HCT116 (cell line): ENCODE measurements around the gene CTXND1. TPM values are rescaled to one million over a fixed set of nuclear protein-coding genes. Genes with fewer than 3 reads are reported as not detected.

ENCODE experiments used
- ATAC-seq: fragments of 200-7000 bp; cut with Tn5 transposase; 2 replicates; pipeline ENCODE4 v1.9.1; 2020; ENCODE audit warnings: mild to moderate bottlenecking, moderate library complexity
- BruUV-seq: library from RNA; stranded (reverse); fragments of 400-500 nt; replicated peaks from 2 replicates; lab custom pipeline; 2021; lab: Mats Ljungman, UMichigan
- CTCF ChIA-PET: fragments of 300-600 bp; sonication (Branson Sonifier 250); formaldehyde crosslinking; loops from one replicate; lab custom pipeline; 2021; ENCODE audit warnings: antibody characterized with exemption; lab: Charles Lee
- POLR2A ChIA-PET: fragments of 300-600, 350-600 bp; sonication (Branson Sonifier 250); formaldehyde crosslinking; loops from one replicate; lab custom pipeline; 2021; ENCODE audit warnings: antibody characterized with exemption; lab: Charles Lee
- RAD21 ChIA-PET, 2 experiments: fragments of 300-600 bp; sonication (Branson Sonifier 250); formaldehyde crosslinking; loops; one replicate each; lab custom pipeline; 2023; ENCODE audit warnings: low total read pairs in 2 of 2; ENCODE audit not compliant: uncharacterized antibody in 2 of 2, unreplicated experiment in 2 of 2, low non-redundant PET in 1 of 2; lab: Charles Lee
- DNase-seq: peaks from one replicate; pipeline ENCODE4 v3.0.0-alpha.2; 2010; ENCODE audit warnings: low read depth, low spot score
- H2AFZ ChIP-seq: fragments of 200-600 bp; shearing (Covaris generic), sonication (generic); 2 replicates; pipeline ENCODE4 v1.6.1; 2017; ENCODE audit warnings: low read depth, mixed run types, mixed read lengths, antibody characterized with exemption, low read length; ENCODE audit not compliant: poor library complexity, severe bottlenecking
- H3K27ac ChIP-seq: 2 replicates; pipeline ENCODE4 v1.5.1; 2012; ENCODE audit warnings: low read depth, low read length
- H3K27me3 ChIP-seq: fragments of 200-600 bp; sonication (generic); 2 replicates; pipeline ENCODE4 v1.6.1; 2016; ENCODE audit warnings: mixed run types, low read length, mixed read lengths; ENCODE audit not compliant: insufficient read depth
- H3K36me3 ChIP-seq, 2 experiments: fragments of 200-500 bp in 1 of 2; fragments of 200-600 bp in 1 of 2; sonication (Bioruptor generic) in 1 of 2; sonication (generic) in 1 of 2; 2 replicates each; pipeline versions ENCODE4 v1.5.1 to v1.6.1; 2014 to 2016; ENCODE audit warnings: low read length in 2 of 2, inconsistent platforms in 1 of 2, mixed read lengths in 1 of 2, mixed run types in 1 of 2; ENCODE audit not compliant: insufficient read depth in 2 of 2, control insufficient read depth in 1 of 2
- H3K4me1 ChIP-seq, 2 experiments: fragments of 200-600 bp in 1 of 2; sonication (generic) in 1 of 2; 2 replicates each; pipeline versions ENCODE4 v1.5.1 to v1.6.1; 2012 to 2017; ENCODE audit warnings: low read length in 2 of 2, inconsistent platforms in 1 of 2, mild to moderate bottlenecking in 1 of 2, mixed read lengths in 1 of 2, mixed run types in 1 of 2, moderate library complexity in 1 of 2; ENCODE audit not compliant: insufficient read depth in 2 of 2, control insufficient read depth in 1 of 2
- H3K4me2 ChIP-seq: fragments of 200-600 bp; sonication (generic); 2 replicates; pipeline ENCODE4 v1.6.1; 2017; ENCODE audit warnings: mixed run types, low read length, mixed read lengths
- H3K4me3 ChIP-seq, 2 experiments: fragments of 200-600 bp in 1 of 2; sonication (generic) in 1 of 2; replicated peaks in 1 of 2; 2 replicates each; pipeline ENCODE4 v1.5.1; 2011 to 2016; ENCODE audit warnings: low read length in 2 of 2, control low read depth in 1 of 2, low read depth in 1 of 2, mild to moderate bottlenecking in 1 of 2, mixed read lengths in 1 of 2, mixed run types in 1 of 2
- H3K79me2 ChIP-seq: fragments of 200-600 bp; sonication (generic); 2 replicates; pipeline ENCODE4 v1.6.1; 2017; ENCODE audit warnings: mild to moderate bottlenecking, mixed run types, low read length, moderate library complexity, mixed read lengths; ENCODE audit not compliant: insufficient read depth
- H3K9ac ChIP-seq: fragments of 200-600 bp; sonication (generic); 2 replicates; pipeline ENCODE4 v1.6.1; 2016; ENCODE audit warnings: low read length, mixed read lengths
- H3K9me2 ChIP-seq: fragments of 200-600 bp; sonication (generic), shearing (Covaris generic); 2 replicates; pipeline ENCODE4 v1.6.1; 2017; ENCODE audit warnings: mixed run types, mild to moderate bottlenecking, moderate library complexity; ENCODE audit not compliant: insufficient read depth
- H3K9me3 ChIP-seq, 2 experiments: fragments of 200-500 bp in 1 of 2; fragments of 200-600 bp in 1 of 2; sonication (Bioruptor generic) in 1 of 2; sonication (generic) in 1 of 2; 2 replicates each; pipeline ENCODE4 v1.6.1; 2014 to 2017; ENCODE audit warnings: low read length in 2 of 2, mixed read lengths in 2 of 2, inconsistent platforms in 1 of 2, low read depth in 1 of 2, mild to moderate bottlenecking in 1 of 2, mixed run types in 1 of 2, moderate library complexity in 1 of 2; ENCODE audit not compliant: control insufficient read depth in 1 of 2, insufficient read depth in 1 of 2
- H4K20me1 ChIP-seq: fragments of 200-600 bp; sonication (generic), shearing (Covaris generic); 2 replicates; pipeline ENCODE4 v1.6.1; 2017; ENCODE audit warnings: mixed run types, mild to moderate bottlenecking, moderate library complexity; ENCODE audit not compliant: insufficient read depth
- EGR1 ChIP-seq: IDR thresholded peaks from 2 replicates; pipeline ENCODE4 v1.6.1; 2012; ENCODE audit warnings: low read depth
- ELF1 ChIP-seq: IDR thresholded peaks from 2 replicates; pipeline ENCODE4 v1.6.1; 2012; ENCODE audit warnings: low read depth, borderline replicate concordance
- EZH2 ChIP-seq: fragments of 200-600 bp; sonication (generic); IDR thresholded peaks from 2 replicates; pipeline ENCODE4 v1.6.1; 2017; ENCODE audit warnings: antibody characterized with exemption, mixed run types
- FOSL1 ChIP-seq: IDR thresholded peaks from 2 replicates; pipeline ENCODE4 v1.6.1; 2012; ENCODE audit warnings: low read depth
- POLR2A ChIP-seq: IDR thresholded peaks from 2 replicates; pipeline ENCODE4 v1.7.0; 2011; ENCODE audit warnings: borderline replicate concordance; ENCODE audit not compliant: insufficient read depth, insufficient read length; ENCODE audit errors: extremely low read depth
- POLR2AphosphoS5 ChIP-seq: IDR thresholded peaks from 2 replicates; pipeline ENCODE4 v1.6.1; 2011; ENCODE audit warnings: mild to moderate bottlenecking, low read depth, low read length, moderate library complexity
- RAD21 ChIP-seq: IDR thresholded peaks from 2 replicates; pipeline ENCODE4 v1.6.1; 2012; ENCODE audit warnings: low read depth, mild to moderate bottlenecking
- SP1 ChIP-seq: IDR thresholded peaks from 2 replicates; pipeline ENCODE4 v1.6.1; 2012; ENCODE audit warnings: low read depth
- SRF ChIP-seq: IDR thresholded peaks from 2 replicates; pipeline ENCODE4 v1.6.1; 2012; ENCODE audit warnings: low read depth
- TCF7L2 ChIP-seq: IDR thresholded peaks from 2 replicates; pipeline ENCODE4 v1.7.0; 2011; ENCODE audit warnings: borderline replicate concordance, inconsistent platforms; ENCODE audit not compliant: insufficient read depth, insufficient read length; ENCODE audit errors: extremely low read depth
- YY1 ChIP-seq: IDR thresholded peaks from 2 replicates; pipeline ENCODE4 v1.6.1; 2011; ENCODE audit warnings: low read length, low read depth, moderate library complexity, mild to moderate bottlenecking; ENCODE audit not compliant: insufficient replicate concordance; ENCODE audit errors: extremely low read depth
- ZBTB33 ChIP-seq: IDR thresholded peaks from 2 replicates; pipeline ENCODE4 v1.6.1; 2011; ENCODE audit warnings: mild to moderate bottlenecking, low read length, moderate library complexity; ENCODE audit not compliant: insufficient replicate concordance; ENCODE audit errors: extremely low read depth
- ZNF274 ChIP-seq: fragments of 200-500 bp; sonication (Bioruptor generic); IDR thresholded peaks from 2 replicates; pipeline ENCODE4 v1.6.1; 2014; ENCODE audit warnings: mild to moderate bottlenecking, low read depth, low read length, inconsistent platforms
- intact Hi-C: fragments of 100-400 bp; cut with micrococcal nuclease; formaldehyde crosslinking; loops from 2 replicates; pipeline ENCODE4 v1.10.0; 2022
- total RNA-seq: library from RNA; stranded (reverse); gene quantifications from one replicate; pipeline ENCODE4 v1.2.1, GENCODE V29; 2021; ENCODE audit not compliant: unreplicated experiment
- TF ChIP-seq, protein P1 (sequence below), 3 experiments: fragments of 200-600 bp in 1 of 3; sonication (generic) in 1 of 3; IDR thresholded peaks in 2 of 3; conservative IDR thresholded peaks in 1 of 3; 2 replicates each; pipeline ENCODE4 v1.5.1; 2012 to 2017; ENCODE audit warnings: low read depth in 2 of 3, low read length in 2 of 3, antibody characterized with exemption in 1 of 3, borderline replicate concordance in 1 of 3, control low read depth in 1 of 3, mild to moderate bottlenecking in 1 of 3, mixed read lengths in 1 of 3, mixed run types in 1 of 3, moderate library complexity in 1 of 3; ENCODE audit not compliant: insufficient read depth in 1 of 3

The CTXND1 gene
- total RNA-seq, 1 experiment from 2014 or later: not detected

DNA sequence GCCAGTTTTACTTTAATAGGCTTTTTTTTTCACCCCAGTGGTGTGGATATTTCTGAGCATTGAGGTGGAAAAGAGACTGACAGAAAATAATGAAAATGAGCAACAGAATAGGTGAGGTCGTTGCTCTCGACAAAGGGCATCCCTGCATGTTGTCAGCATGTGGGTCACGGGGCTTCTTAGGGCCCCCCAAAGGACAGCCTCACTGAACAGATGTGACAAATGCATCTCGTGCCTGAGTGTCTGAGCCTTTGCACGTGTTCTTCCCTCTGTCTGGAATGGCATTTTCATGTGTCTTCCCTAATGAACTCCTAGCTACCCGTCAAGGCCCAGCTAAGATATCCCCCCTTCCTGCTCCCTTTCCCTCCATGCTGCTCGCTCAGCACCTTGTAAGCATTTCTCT, 67.5 kb downstream of the CTXND1 start:
- Histone ChIP-seq H3K79me2 (no peaks in the 10 kb centered on the region), H3K27me3 (no peaks in the 10 kb centered on the region), H3K4me1 (peaks cover 0 to 7% of the 10 kb centered on the region in 2 experiments; a peak in 1 of 4 replicates), H3K9me2 (no peaks in the 10 kb centered on the region), H3K4me3 (no peak overlapping the region), H4K20me1 (no peaks in the 10 kb centered on the region), H3K27ac (no peak overlapping the region), H3K9me3 (no peaks in the 10 kb centered on the region), H3K9ac (no peak overlapping the region), H2AFZ (no peak overlapping the region), H3K4me2 (no peak overlapping the region), H3K36me3 (peaks cover 0 to 2% of the 10 kb centered on the region in 2 experiments; a peak in 1 of 4 replicates)
- RAD21 ChIA-PET: no interaction called here
- DNase-seq: no peak
- no TSS peak for BruUV-seq
- ATAC-seq: no peak
- intact Hi-C loops: no loop called here
- CTCF ChIA-PET: no interaction called here
- TF ChIP-seq, protein P1, sequence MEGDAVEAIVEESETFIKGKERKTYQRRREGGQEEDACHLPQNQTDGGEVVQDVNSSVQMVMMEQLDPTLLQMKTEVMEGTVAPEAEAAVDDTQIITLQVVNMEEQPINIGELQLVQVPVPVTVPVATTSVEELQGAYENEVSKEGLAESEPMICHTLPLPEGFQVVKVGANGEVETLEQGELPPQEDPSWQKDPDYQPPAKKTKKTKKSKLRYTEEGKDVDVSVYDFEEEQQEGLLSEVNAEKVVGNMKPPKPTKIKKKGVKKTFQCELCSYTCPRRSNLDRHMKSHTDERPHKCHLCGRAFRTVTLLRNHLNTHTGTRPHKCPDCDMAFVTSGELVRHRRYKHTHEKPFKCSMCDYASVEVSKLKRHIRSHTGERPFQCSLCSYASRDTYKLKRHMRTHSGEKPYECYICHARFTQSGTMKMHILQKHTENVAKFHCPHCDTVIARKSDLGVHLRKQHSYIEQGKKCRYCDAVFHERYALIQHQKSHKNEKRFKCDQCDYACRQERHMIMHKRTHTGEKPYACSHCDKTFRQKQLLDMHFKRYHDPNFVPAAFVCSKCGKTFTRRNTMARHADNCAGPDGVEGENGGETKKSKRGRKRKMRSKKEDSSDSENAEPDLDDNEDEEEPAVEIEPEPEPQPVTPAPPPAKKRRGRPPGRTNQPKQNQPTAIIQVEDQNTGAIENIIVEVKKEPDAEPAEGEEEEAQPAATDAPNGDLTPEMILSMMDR (IDR thresholded peaks at IDR 0.05 in 2 of 3, conservative IDR thresholded peaks at IDR 0.05 in 1 of 3; ENCODE audit: borderline replicate concordance in 1 of 3, insufficient read depth in 1 of 3, low read depth in 2 of 3, low read length in 2 of 3): no peak
- TF ChIP-seq RAD21: no peak
- no peak for TF ChIP-seq FOSL1
- no peak for TF ChIP-seq ZBTB33
- no peak for TF ChIP-seq POLR2AphosphoS5
- TF ChIP-seq EZH2: no peak
- no peak for TF ChIP-seq EGR1
- no peak for TF ChIP-seq SP1
- TF ChIP-seq TCF7L2: no peak
- no peak for TF ChIP-seq POLR2A
- no peak for TF ChIP-seq ELF1
- TF ChIP-seq SRF: no peak
- no peak for TF ChIP-seq YY1
- no peak for TF ChIP-seq ZNF274
- POLR2A ChIA-PET: no interaction called here
